Subcutaneous adipose tissue (tissue), 4 donors: ENCODE measurements around the gene SLC7A9. TPM values are rescaled to one million over a fixed set of nuclear protein-coding genes. Genes with fewer than 3 reads are reported as not detected.

Experiments
- total RNA-seq, 4 donors: library from RNA; depleted of rRNA; stranded (reverse); fragments of >200 nt; gene quantifications; one replicate each; pipeline ENCODE4 v1.1.0, GENCODE V29; 2016
- TF ChIP-seq, protein P1 (sequence below): fragments of 450-650 bp; IDR thresholded peaks from one replicate; pipeline ENCODE4 v1.5.1; 2016; ENCODE audit warnings: low read depth, mild to moderate bottlenecking, control low read depth, antibody characterized with exemption, moderate library complexity

The SLC7A9 gene
- total RNA-seq, 4 donors from 2014 or later: 0.22 TPM; not detected in 3

DNA sequence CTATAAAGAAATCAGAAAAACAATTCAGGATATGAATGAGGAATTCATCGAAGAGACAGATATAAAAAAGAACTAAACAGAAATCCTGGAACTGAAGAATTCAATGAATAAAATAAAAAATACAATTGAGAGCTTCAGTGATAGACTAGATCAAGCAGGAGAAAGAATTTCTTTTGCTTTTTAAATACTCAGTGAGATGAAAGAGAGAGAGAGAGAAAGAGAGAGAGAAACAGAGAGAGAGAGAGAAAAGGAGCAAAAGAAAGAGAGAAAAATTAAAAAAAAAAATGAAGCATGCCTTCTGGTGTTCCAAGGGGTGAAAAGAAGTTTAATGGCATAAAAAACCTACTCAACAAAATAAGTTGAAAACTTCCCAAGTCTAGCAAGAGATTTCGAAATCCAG, 22.0 kb upstream of the SLC7A9 start:
- TF ChIP-seq, protein P1, sequence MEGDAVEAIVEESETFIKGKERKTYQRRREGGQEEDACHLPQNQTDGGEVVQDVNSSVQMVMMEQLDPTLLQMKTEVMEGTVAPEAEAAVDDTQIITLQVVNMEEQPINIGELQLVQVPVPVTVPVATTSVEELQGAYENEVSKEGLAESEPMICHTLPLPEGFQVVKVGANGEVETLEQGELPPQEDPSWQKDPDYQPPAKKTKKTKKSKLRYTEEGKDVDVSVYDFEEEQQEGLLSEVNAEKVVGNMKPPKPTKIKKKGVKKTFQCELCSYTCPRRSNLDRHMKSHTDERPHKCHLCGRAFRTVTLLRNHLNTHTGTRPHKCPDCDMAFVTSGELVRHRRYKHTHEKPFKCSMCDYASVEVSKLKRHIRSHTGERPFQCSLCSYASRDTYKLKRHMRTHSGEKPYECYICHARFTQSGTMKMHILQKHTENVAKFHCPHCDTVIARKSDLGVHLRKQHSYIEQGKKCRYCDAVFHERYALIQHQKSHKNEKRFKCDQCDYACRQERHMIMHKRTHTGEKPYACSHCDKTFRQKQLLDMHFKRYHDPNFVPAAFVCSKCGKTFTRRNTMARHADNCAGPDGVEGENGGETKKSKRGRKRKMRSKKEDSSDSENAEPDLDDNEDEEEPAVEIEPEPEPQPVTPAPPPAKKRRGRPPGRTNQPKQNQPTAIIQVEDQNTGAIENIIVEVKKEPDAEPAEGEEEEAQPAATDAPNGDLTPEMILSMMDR: no peak

DNA sequence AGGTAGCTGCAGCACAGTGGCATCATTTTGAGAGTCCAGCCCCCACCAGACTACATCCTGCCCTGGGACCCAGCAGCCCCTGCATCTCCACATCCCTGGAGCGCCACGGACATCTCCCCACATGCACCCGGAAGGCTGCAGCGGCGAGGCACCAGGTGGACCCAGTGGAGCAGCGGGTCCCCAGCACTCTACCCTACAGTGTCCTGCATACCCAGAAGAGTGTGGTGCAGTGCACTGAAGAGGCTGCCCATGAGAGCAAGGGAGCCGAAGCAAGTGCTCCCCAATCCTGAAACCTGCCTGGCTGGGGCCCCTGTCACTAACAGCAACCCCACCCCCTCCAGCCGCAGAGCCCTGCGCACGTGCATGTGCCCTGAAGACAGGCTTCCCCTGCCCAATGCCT, 21.3 kb upstream of the SLC7A9 start:
- TF ChIP-seq, protein P1: no peak

DNA sequence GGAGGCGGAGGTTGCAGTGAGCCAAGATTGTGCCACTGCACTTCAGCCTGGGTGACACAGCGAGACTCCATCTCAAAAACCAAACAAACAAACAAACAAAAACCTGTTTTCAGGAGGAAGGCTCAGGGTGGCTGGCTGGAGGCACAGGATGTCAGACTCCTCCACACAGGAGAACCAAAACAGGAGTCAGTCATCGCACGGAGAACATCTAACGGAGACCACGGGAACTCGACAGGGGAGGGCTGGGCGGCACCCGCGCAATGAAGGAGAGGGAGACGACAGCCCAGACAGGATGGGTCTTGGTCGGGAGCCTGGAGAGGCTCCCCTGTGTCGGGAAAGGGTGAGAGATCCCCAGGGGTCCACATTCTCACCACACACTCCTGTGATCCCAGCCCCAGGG, 20.8 kb upstream of the SLC7A9 start:
- TF ChIP-seq, protein P1: no peak

DNA sequence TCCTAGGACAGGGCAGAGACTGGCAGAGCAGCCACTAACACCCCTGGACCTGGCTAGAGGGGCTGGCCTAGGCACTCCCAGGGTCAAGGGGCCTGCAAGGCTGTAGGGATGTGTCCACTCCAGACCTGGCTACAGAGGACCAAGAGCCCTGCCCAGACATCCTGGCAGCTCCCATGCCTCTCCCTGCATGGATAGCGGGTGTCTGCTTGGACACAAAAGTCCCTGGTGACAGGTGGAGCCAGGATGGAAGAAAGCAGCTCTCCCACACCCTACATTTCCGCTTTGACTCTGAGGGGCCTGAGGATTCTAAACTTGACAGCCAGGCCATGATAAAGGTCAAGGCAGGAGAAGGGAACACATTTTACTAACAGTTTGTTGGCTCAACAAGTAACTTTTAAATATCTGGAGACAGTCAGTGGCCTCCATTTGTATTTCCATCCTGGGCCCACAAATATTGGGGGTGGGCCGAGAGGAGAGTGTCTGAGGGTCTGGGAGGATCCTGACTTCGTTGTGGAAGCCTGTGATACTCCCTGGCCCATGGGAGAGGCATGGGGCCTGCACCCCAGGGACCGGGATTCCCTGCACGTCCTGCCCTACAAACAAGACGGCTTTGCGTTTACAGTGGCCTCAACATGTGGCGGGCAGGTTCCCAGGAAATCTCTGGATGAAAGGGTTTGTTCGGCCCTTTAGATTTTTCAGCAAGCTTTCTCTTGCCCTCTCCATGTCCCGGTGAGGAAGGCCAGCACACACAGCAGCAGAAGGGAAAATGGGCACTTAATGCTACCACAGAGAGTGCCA, 19.8 kb upstream of the SLC7A9 start:
- TF ChIP-seq, protein P1: no peak

DNA sequence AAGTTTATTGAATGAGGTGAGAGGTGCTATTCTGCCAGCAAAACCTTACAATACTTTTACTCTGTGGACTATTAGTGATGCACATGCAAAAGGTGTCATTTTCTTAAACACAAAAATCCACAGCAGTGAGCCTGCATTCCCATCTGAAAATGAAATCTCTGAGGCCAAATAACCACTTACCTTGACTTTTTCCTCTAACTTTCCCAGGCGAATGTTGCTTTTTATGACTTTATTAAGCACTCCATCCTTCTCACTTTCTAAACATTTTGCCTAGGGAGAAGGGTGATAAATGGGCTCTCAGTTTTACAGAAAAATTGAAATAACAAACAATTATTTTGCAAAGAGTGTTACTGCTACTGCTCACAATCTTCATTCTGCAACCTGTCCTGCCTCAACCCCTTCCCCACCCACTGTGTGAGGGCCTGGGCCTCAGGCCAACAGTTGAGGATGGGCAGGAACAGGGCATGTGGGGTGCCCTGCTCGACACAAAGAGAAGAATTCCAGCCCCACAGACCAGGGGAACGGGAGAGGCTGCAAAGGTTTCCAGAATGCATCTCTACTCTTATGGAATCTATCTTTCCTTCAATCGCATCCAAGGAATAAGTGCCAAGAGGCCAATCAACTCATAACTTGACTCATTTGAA, 18.1 kb upstream of the SLC7A9 start:
- TF ChIP-seq, protein P1: no peak

DNA sequence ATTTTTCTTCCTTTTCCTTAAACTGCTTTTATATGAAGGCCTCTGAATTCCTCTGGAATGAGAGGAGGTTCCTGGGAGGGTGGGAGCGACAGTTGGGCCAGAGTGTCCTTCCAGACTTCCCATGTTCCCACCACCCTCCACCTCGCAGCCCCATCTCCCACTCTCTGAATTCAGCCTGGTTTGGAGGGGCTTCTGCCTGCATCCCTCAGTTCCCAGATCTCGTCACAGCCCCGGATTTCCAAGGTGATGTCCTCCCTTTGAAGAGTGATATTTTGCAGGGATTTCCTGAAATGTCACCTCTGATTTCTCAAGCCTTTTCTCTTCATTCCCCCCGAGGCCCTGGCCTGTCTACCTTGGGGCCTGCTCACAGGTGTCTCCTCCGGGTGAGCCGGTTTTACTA, 16.7 kb upstream of the SLC7A9 start:
- TF ChIP-seq, protein P1: no peak

DNA sequence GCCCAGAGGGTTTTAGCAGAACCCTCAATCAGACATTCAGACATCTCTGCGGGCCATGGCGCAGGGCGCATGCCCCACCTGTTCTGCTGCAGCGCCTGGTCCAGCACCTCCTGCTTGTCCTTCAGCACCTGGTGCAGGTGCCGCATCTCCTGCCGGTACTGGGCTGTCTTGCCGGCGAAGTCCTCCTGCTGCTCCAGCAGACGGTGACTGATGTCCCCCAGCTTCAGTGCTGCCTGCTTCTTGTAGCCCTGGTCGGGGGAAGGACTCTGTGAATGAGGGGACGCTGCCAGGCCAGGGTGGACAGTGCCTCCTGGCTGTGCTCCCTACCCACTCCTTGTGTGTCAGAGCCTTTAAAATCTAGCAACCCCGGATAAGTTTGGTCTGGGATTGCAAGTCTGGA, 12.2 kb upstream of the SLC7A9 start:
- TF ChIP-seq, protein P1: no peak
